HG02981 (cell line): ENCODE data around the gene ZNF778.
A peak's percentile ranks its signal among the peaks of the same experiment; 100 is the strongest.

ENCODE experiments used
- ATAC-seq: cut with Tn5 transposase; IDR thresholded peaks from one replicate; pipeline ENCODE4 v1.9.1; 2021; ENCODE audit warnings: mild to moderate bottlenecking, moderate library complexity; ENCODE audit not compliant: unreplicated experiment

ZNF778 gene

DNA sequence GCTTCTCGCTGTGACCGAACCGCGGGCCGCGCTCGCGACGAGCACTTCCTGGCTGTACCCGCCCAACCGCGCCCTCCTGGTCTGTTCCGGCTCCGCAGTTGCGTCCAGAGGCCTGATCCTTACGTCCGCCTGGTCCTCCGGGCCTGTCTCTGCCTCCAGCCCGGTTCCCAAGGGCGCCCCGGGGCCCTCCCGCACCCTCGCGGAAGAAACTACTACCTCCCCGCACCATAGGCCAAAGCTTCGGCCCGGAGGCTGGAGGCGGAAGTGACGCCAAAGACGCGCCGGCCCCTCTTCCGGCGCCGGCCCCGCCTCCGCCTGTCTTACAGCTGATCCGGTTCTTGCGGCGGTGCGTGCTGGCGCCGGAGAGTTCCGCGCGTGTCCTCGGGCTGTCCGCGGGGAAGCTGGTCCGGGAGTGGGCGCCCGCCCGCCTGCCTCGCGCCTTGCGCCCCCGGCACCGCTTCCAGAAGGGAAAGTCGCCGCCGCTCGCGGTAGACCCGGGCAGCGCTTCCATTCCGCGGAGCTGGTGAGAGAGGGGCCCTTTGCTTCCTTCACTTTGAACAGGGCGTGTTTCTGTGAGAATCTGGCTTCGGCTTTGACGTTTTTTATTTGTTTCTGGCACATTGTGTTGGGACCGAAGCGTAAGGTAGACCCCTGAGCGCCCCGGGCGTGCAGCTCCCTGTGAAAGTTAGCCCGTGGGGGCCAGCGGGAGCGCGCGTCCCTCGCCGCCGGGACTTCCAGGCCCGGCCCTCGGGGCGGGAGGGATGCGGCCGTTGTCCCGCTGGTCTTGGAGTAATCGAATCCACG lies at the start of gene ZNF778:
Gene ZNF778 (plus strand): TSS at position 316 of the 804 bp plus-strand sequence. CDS start 3,425 bp downstream, outside the sequence.
- ATAC-seq: peak; percentile 73

- ATAC-seq: no peak
Measured at GRCh38 chr16:89168381-89169189, 48.9 kb upstream of the ZNF778 start.

GRCh38 chr16:89169778-89170177 lies 47.7 kb upstream of the ZNF778 start:
- no peak for ATAC-seq

DNA sequence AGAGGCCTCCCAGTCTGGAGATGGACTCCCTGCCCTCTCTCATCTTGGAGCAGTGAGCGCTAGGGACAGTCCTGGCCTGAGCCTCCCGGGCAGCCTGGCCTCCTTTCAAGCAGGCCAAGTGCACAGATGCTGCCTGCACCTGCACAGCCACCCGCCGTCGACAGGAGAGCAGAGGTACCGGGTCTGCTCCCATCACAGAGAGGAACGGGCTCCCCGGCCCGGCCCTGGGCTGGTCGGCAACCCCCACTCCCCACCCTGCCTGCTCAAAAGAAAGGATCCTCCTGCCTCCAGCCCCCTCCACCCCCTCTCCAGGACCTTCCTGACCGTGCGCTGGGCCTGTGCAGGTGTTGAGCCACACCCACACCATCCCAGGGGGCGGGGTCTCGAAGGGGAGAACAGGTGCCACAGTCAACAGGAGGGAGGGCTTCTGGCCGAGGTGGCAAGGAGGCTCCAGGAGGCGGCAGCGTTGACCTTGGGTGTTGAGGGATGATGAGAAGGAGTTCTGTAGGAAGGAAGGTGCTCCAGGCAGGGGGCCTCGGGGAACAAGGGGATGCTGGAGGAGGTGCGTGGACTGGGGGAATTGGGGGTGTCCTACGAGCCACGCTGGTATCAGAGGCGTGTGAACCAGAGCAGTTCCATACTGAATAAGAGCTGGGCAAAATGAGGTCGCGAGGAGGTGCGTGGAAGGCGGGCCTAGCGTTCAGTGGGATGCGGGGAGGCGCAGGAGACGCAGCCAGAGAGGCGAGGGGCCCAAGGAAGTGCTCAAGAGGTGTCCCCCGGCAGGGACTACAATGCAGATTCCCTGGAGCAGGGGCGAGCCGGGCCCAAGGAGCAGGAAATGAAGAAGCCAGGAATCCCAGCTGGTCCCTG lies 46.9 kb upstream of the ZNF778 start:
- ATAC-seq: no peak

DNA sequence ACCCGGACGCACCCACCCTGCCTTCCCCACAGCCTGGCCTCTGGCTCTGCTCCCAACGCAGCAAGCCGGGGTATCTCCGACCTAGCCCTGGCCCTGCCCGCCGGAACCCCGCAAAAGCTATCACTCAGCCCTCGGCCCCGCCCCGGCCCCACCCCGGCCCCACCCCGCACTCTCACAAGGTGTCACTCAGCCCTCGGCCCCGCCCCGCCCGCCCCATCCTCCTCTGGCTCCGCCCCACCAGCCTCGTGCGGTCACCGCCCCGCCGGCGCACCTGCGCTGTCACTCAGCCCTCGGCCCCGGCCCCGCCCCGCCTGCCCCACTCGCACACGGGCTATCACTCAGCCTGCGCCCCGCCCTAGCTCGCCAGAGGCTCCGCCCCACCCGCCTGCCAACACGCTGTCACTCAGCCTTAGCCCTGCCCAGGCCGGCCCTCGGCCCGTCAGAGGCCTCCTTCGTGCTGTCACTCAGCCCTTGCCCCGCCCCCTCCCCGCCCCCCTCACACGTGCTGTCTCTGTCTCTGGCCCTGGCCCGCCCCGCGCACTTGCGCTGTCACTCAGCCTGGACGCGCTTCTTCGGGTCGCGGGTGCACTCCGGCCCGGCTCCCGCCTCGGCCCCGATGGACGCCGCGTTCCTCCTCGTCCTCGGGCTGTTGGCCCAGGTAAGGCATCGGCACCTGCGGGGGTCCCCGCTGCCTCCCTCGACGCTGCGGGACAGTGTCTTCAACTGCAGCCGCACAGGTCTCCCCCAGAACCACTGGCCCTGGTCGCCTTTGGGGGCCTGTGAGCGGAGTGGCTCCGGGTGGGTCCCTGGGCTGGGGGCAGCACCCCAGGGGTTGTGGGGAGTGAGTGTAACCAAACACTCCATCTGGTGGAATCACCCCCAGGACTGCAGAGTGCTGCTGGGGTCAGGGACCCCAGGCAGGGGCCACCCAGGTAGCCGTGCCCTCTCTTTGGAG lies 46.0 kb upstream of the ZNF778 start, which contains the start of gene CDH15:
Gene CDH15 (plus strand): TSS at position 533 of the 955 bp plus-strand sequence. CDS start 84 bp downstream, at position 617.
- ATAC-seq: peak; percentile 85

GRCh38 chr16:89172171-89172527 lies 45.4 kb upstream of the ZNF778 start:
- ATAC-seq: no peak

- ATAC-seq: no peak
Measured at GRCh38 chr16:89172528-89173173, 44.9 kb upstream of the ZNF778 start.

DNA sequence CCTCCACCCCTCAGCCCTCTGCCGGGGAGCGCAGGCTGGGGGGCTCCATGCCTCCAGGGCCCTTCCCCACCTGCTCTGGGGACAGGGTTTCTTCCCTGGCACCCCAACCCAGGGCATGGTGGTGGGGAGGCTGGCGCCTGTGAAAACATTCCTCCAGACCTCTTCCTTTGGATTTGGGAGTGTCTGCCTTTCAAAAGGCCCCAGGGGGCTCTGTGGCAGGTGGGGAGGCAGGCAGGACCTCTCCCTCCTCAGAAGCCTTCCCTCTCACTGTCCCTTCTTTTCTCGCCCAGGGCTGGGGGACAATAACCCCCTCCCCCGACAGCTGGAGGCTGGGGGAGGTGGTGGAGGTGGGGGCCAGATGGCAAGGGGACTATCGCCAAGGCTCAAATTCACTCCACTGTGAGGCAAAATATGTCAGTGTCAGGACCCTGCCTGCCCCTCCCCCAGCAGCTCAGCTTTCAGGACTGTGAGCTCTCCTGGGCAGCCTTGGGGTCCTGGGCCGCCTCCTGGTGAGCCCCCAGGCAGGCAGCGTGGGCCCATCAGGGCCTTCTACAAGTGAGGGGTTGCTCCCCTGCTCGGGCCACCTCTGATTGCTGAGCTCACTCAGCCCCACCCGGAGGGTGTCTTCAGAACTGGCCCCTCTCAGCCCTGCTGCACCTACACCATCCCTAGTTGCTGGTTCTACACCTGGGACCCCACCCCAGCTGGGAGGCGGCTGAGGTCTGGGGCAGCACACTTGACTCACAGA lies 44.2 kb upstream of the ZNF778 start:
- no peak for ATAC-seq

DNA sequence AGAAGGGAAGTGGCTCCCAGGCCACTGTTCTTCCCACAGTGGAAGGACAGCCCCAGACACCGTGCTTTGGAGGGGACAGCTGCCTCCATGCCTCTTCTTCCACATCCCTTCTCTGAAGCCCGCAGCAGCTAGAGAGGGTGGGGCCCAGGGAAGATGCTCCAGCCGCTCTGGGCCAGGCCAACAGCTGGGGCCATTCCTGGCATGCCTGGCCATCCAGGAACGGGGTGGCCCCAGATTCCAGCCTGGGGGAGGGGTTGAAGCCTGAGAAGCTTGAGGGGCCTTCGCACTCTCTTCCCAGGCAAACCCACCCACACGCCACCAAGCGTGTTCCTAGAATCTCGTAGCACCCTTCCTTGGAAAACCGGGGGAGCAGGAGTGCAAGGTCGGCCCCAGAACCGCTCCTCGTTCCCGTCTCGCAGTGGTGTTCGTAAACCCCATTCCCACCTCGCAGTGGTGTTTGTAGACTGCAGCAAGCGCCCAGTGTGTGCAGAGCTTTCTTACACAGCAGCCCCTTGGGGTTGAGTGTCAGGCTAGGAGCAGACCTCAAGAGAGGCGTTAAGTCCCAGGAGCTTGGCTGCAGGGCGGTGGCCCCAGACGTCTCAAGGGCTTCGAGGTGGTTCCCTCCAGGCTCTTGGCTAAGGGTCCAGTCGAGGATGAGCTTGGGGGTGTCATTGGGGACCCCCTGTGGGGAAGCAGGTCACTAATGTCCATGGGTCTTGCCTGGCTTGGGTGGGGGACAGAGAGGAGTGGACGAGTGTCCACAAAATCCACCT lies 43.3 kb upstream of the ZNF778 start:
- no peak for ATAC-seq

DNA sequence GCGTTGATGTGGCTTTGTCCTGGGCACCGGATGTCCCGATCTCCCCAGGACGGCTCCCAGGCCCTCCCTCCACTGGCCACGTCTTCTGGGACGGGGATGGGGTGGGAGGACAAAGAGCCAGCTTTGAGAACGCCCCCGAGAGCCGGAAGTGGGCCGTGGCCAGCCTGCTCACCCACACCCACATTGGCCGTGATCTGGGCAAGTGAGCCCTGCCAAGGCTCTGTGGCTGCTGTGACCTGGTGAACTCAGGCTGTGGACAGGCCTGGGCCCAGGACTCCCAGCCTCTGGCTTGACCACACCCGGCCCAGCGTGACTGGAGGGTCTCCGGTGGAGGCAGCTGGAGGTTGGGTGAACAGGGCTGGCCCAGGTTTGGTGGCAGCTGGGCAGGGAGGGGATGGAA lies 42.6 kb upstream of the ZNF778 start:
- ATAC-seq: no peak

DNA sequence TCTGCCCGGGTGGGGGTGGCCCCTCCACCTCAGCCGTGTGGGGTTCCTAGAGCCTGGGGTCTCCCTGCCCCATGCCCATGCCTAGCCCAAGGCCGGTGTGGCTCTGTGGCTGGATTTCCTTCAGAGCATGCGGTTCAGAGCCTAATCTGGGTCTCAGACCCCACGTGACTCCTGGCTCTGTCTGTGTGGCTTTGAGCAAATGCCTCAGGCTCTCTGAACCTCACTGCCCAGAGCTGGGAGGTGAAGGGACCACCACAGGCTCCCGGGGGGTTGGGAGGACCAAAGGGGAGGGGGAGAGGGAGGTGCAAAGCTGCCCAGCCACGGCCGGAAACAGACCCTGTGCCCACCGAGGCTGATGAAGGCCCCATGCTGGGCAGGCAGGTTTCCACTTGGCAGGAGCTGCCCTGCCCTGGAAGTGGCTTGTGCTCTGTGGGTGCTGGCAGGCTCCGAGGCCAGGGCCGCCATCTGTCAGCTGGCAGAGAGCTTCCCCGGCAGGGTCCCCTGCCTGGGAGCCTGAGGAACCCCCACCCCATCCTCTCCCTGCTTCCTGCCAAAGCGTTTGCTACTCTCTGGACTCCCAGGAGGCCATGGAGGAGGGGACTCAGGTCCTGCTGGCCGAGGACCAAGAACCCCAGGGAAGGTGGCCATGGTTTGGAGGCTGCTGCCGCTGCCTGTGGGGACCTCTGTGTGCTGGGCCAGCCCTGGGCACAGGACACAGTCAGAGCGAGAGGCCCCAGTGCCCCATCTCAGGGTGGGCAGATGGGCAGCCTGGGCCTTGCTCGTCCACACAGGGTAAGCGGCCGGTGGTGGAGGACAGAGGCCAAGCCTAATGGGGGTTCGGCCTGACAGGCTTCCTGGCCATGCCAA lies 42.0 kb upstream of the ZNF778 start:
- ATAC-seq: no peak

DNA sequence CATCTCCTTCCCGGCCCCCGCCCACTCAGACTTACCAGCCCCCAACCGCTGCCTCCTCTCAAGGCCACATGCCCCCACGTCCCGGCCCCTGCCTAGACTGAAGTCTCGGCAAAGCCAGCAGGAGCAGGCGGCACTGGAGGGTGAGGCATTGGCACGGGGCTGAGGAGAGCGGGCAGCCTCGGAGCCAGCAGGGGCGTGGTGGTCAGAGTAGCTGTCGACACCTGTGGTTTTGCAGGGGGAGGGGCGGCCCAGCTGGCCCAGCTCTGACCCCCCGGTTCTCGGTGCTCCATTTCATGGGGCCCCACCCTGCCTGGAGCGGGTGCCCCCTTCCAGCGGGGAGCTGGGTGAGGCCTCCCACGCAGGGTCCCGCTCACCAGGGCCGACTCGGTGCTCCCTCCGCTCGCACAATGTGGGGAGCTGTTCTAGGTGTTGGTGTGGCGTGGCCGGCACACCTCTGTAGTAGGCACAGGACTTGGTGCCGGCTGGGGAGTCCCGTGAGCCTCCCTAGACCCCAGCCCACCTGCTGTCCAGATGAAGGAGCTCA lies 41.3 kb upstream of the ZNF778 start:
- no peak for ATAC-seq

GRCh38 chr16:89176717-89177116 lies 40.8 kb upstream of the ZNF778 start:
- no peak for ATAC-seq

GRCh38 chr16:89177501-89177900 lies 40.0 kb upstream of the ZNF778 start:
- no peak for ATAC-seq

DNA sequence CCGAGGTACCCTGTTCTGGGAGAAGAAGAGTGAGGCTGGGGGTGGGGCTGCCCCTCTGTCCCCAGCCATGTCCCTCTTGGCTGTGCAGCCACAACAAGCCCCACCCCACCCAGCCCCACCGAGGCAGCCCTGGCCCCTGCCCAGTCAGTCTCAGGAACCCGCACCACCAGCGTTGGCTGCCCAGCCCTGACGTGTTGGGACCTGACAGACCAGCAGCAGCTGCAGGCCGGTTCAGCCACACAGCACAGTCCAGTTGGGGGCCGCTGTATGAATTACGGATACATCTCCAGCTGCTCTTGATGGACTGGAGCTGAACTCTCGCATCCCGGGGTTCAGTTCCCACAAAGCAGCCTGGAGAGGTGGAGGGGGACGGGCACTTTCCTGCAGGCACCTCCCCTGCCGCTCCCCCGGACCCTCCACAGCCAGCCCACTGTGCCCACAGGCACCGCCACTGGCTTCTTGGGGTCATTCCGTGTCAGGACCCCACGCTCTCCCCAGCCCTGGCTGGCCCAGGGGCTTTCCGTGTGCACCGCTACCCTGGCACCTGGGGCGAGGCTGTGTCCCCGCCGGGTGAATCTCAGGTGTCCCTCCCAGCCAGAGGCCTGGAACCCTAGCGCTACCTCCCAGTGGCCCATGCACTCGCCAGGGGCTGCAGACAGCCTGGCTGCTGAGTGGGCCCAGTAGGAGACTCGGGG lies 38.9 kb upstream of the ZNF778 start:
- ATAC-seq: no peak

DNA sequence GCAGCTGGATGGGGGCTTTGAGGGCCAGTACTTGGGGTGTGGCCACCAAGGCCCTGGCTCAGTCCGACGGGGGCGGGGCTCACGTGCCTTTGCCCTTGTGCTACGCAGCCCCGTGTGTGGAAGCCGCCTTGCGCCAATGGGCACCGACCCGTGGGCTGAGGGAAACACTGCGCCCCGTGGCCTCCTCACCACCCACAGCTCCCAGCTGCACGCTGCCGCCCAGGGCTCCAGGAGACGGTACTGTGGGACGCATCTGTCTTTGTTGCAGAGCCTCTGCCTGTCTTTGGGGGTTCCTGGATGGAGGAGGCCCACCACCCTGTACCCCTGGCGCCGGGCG lies 38.4 kb upstream of the ZNF778 start:
- ATAC-seq: no peak
